ENCODE measurements around the gene PLXDC2. TPM values are rescaled to one million over a fixed set of nuclear protein-coding genes. Genes with fewer than 3 reads are reported as not detected.

Gene PLXDC2
- total RNA-seq, 1 donor from 2014 or later = 51.3 TPM

DNA sequence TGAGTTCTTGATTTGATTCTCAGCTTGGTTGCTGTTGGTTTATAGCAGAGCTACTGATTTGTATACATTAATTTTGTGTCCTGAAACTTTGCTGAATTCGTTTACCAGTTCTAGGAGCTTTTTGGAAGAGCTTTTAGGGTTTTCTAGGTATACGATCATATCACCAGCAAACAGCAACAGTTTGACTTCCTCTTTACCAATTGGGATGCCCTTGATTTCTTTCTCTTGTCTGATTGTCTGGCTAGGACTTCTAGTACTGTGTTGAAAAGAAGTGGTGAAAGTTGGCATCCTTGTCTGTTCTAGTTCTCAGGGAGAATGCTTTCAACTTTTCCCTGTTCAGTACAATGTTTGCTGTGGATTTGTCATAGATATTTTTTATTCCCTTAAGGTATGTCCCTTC, 86.2 kb downstream of the PLXDC2 start:
- intact Hi-C loops (cut with DNase I) = no loop called here
- H3K27me3 ChIP-seq = no peaks in the 10 kb centered on the region

DNA sequence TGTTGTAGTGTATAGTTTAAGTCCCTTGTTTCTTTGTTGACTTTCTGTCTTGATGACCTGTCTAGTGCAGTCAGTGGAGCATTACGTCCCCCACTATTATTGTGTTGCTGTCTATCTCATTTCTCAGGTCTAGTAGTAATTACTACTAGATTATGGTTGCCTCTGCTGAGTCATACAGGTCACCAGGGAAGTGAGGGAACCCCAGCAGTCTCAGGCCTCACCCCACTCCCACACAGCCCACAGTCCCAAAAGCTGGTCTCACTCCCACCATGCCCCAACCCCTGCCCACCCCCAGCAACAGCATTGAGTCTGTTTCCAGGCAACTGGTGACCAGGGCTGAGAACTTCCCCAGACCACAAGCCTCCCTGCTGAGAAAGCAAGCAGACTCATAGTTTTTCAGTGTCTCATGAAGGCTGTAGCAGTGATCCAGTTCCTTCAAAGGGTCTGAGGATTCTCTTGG, 88.0 kb downstream of the PLXDC2 start:
- intact Hi-C loops (cut with DNase I) = no loop called here
- no peak overlapping the region for H3K27ac ChIP-seq
- no peaks in the 10 kb centered on the region for H3K9me3 ChIP-seq
- H3K27me3 ChIP-seq = no peaks in the 10 kb centered on the region
- H3K4me3 ChIP-seq = no peak overlapping the region
- H3K4me1 ChIP-seq = peaks cover 10% of the 10 kb centered on the region
- TF ChIP-seq POLR2A (IDR thresholded peaks at IDR 0.05) (no peak), POLR2AphosphoS5 (IDR thresholded peaks at IDR 0.05; ENCODE audit: insufficient read depth in 1 of 2, low read depth in 1 of 2) (no peak)
- no peak for DNase-seq (ENCODE audit: extremely low spot score in 2 of 2)
- no peaks in the 10 kb centered on the region for H3K36me3 ChIP-seq

More for the DNA sequence above, 86.2 kb downstream of the PLXDC2 start:
- no peak for TF ChIP-seq POLR2A (IDR thresholded peaks at IDR 0.05)
- TF ChIP-seq, protein P1, sequence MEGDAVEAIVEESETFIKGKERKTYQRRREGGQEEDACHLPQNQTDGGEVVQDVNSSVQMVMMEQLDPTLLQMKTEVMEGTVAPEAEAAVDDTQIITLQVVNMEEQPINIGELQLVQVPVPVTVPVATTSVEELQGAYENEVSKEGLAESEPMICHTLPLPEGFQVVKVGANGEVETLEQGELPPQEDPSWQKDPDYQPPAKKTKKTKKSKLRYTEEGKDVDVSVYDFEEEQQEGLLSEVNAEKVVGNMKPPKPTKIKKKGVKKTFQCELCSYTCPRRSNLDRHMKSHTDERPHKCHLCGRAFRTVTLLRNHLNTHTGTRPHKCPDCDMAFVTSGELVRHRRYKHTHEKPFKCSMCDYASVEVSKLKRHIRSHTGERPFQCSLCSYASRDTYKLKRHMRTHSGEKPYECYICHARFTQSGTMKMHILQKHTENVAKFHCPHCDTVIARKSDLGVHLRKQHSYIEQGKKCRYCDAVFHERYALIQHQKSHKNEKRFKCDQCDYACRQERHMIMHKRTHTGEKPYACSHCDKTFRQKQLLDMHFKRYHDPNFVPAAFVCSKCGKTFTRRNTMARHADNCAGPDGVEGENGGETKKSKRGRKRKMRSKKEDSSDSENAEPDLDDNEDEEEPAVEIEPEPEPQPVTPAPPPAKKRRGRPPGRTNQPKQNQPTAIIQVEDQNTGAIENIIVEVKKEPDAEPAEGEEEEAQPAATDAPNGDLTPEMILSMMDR (IDR thresholded peaks at IDR 0.05) = no peak
- TF ChIP-seq POLR2AphosphoS5 (IDR thresholded peaks at IDR 0.05; ENCODE audit: insufficient read depth in 1 of 2, low read depth in 1 of 2) = no peak
- no peaks in the 10 kb centered on the region for H3K9me3 ChIP-seq
- no peaks in the 10 kb centered on the region for H3K4me1 ChIP-seq
- H3K27ac ChIP-seq = no peak overlapping the region
- DNase-seq (ENCODE audit: extremely low spot score in 2 of 2) = no peak
- no peak overlapping the region for H3K4me3 ChIP-seq
- H3K36me3 ChIP-seq = no peaks in the 10 kb centered on the region

DNA sequence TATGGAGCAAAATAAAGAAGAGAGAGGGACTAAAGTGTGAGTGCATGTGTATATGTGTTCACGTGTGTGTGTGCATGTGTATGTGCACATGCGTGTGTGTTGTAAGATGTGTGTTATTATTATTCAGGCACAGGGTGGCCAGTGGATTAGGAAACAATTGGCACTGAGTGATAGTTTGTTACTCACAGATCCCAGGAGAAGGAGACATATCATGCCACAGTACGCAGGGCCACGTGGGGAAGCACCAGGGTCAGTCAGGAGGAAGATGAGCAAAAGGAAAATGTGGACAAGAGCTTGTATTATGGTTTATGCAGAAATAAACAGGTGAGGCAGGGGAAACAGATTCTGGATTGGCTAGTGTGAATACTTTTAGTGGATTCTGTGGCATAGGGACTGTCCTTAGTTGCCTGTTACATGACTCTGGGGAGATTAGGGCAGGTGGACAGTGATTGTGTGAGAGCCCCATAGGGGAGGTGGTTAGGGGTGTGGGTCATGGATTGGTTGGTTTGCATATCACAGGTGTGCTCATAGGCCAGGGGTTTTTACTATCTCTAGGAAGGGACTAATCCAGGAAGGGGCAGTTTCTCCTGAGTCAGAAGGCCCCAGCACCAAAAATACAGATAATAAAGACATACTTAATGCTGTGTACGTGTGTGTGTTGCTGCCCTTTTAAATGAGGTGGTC, 90.0 kb downstream of the PLXDC2 start:
- Histone ChIP-seq H3K9me3 (no peaks in the 10 kb centered on the region), H3K27me3 (no peaks in the 10 kb centered on the region), H3K27ac (no peak overlapping the region), H3K4me1 (peaks cover 12% of the 10 kb centered on the region), H3K4me3 (no peak overlapping the region), H3K36me3 (no peaks in the 10 kb centered on the region)
- no peak for DNase-seq (ENCODE audit: extremely low spot score in 2 of 2)
- TF ChIP-seq POLR2AphosphoS5 (IDR thresholded peaks at IDR 0.05; ENCODE audit: insufficient read depth in 1 of 2, low read depth in 1 of 2) (no peak), POLR2A (IDR thresholded peaks at IDR 0.05) (no peak)
- TF ChIP-seq, protein P1 (IDR thresholded peaks at IDR 0.05) = no peak
- intact Hi-C loops (cut with DNase I) = no loop called here

DNA sequence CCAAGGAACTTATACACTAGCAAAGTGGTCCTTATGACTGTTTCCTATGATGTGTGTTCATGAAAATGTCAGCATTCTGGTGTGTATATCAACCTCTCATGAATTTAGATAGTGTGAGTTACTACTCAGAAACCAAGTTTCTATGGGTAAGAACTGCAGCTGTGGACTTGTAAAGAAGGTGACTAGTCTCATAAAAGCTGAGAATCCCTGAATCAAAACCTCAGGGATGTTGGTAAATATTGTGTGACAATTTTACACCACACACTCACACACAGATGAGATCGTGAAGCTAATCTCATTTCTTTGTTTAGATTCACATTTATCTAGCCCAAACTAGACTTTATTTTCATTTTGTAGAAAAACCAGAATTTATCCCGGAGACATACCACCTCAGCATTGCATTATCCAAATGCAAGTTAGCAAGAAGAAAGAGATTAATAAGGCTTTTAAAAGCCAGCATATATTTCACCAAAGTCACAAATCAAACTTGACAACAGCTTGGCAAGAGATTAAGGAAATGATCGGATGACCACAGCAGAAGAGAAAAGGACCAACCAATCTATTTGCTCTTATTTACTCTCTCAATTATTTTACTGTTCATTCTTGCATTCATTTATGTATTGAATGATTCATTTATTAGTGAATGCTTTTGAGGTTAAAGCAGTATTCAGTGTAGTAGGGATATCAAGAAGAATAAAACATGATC, 92.9 kb downstream of the PLXDC2 start:
- intact Hi-C loops (cut with DNase I) = no loop called here
- no peaks in the 10 kb centered on the region for H3K9me3 ChIP-seq
- TF ChIP-seq POLR2A (IDR thresholded peaks at IDR 0.05) (no peak), POLR2AphosphoS5 (IDR thresholded peaks at IDR 0.05; ENCODE audit: insufficient read depth in 1 of 2, low read depth in 1 of 2) (no peak)
- TF ChIP-seq, protein P1 (IDR thresholded peaks at IDR 0.05) = no peak
- H3K27ac ChIP-seq = peak overlapping the region; percentile 15
- H3K4me1 ChIP-seq = peaks cover 12% of the 10 kb centered on the region
- no peak for DNase-seq (ENCODE audit: extremely low spot score in 2 of 2)
- H3K4me3 ChIP-seq = no peak overlapping the region
- H3K36me3 ChIP-seq = no peaks in the 10 kb centered on the region
- H3K27me3 ChIP-seq = no peaks in the 10 kb centered on the region

DNA sequence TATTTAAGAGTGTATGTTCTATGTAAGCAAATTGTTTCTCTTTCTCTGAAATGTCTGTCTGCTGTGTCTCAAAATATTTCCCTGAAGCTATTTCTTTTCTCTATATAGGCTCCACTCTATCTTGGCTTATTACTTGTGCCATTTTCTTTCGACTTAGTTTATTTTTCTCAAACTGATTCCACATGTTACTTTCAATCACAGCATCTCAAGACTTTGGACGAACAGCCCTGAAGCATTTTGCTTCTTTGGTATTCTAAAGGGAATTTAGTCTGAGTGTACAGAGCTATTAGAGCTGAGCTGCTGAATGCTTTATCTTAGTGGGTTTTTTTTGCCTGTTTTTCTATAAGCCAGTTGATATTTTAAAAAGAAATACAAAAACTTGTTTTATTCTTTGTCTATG, 95.7 kb downstream of the PLXDC2 start:
- DNase-seq (ENCODE audit: extremely low spot score in 2 of 2) = no peak
- Histone ChIP-seq H3K27ac (no peak overlapping the region), H3K4me1 (peaks cover 12% of the 10 kb centered on the region), H3K27me3 (no peaks in the 10 kb centered on the region), H3K9me3 (no peaks in the 10 kb centered on the region), H3K4me3 (no peak overlapping the region), H3K36me3 (no peaks in the 10 kb centered on the region)
- TF ChIP-seq, protein P1 (IDR thresholded peaks at IDR 0.05) = no peak
- intact Hi-C loops (cut with DNase I) = no loop called here

All from vagina (tissue), 2 donors.